ENCODE data around the gene SLC25A19.
A peak's percentile ranks its signal among the peaks of the same experiment; 100 is the strongest.
"Not testable (repeated sequence)": the region's sequence is repeated elsewhere in the genome, so short reads cannot be mapped to it uniquely, and the experiment has no call there.

The SLC25A19 gene

GRCh38 chr17:75301049-75301448, 11.8 kb upstream of the SLC25A19 start:
- no peak for DNase-seq

- DNase-seq: no peak
These were observed 11.0 kb upstream of the SLC25A19 start for GRCh38 chr17:75300280-75300679.

GRCh38 chr17:75295201-75296158, 6.2 kb upstream of the SLC25A19 start:
- DNase-seq: peak; percentile 86

GRCh38 chr17:75292810-75293448, 3.7 kb upstream of the SLC25A19 start:
- DNase-seq: not testable (repeated sequence)

- DNase-seq: peak; percentile 72
These were observed 652 bp upstream of the SLC25A19 start for GRCh38 chr17:75289832-75290337.

- peak; percentile 63 for DNase-seq
These were observed 491 bp downstream of the SLC25A19 start for GRCh38 chr17:75288770-75289114.

- DNase-seq: no peak
These were observed 874 bp downstream of the SLC25A19 start for GRCh38 chr17:75288359-75288758.

GRCh38 chr17:75287221-75287620, 2.0 kb downstream of the SLC25A19 start:
- DNase-seq: no peak

GRCh38 chr17:75285123-75285522, 4.1 kb downstream of the SLC25A19 start:
- DNase-seq: no peak

- DNase-seq: not testable (repeated sequence)
These were observed 9.0 kb downstream of the SLC25A19 start for GRCh38 chr17:75280189-75280588.

- no peak for DNase-seq
These were observed 11.6 kb downstream of the SLC25A19 start for GRCh38 chr17:75277664-75278071.

GRCh38 chr17:75273977-75274708, 15.1 kb downstream of the SLC25A19 start:
- DNase-seq: no peak

GRCh38 chr17:75272848-75273184, 16.4 kb downstream of the SLC25A19 start:
- DNase-seq: no peak

- peak; percentile 35 for DNase-seq
These were observed 17.0 kb downstream of the SLC25A19 start for GRCh38 chr17:75271955-75272847.

GRCh38 chr17:75271233-75271954, 17.8 kb downstream of the SLC25A19 start:
- peak; percentile 93 for DNase-seq

GRCh38 chr17:75270966-75271232, 18.3 kb downstream of the SLC25A19 start, which contains the start of gene MIF4GD:
Gene MIF4GD (minus strand): TSS chr17:75271231. CDS start chr17:75270195, 1,036 bp downstream.
- DNase-seq: no peak

- peak; percentile 70 for DNase-seq
These were observed 18.8 kb downstream of the SLC25A19 start for GRCh38 chr17:75270218-75270965.

GRCh38 chr17:75269844-75270217, 19.4 kb downstream of the SLC25A19 start:
- DNase-seq: no peak

- DNase-seq: no peak
These were observed 21.6 kb downstream of the SLC25A19 start for GRCh38 chr17:75267411-75268232.

GRCh38 chr17:75267153-75267410, 22.2 kb downstream of the SLC25A19 start:
- DNase-seq: no peak

Measured in activated CD4-positive, alpha-beta T cell treated with anti-CD3 and anti-CD28 coated beads, Interleukin-2, Interleukin-6, amounts not matched to agents 100 ng/mL and 50 ng/mL, durations not matched to agents 16 hours and 8 hours (primary cell).